GM10266 (cell line): ENCODE data around the gene HK1.

Experiments
- DNase-seq: peaks from one replicate; pipeline ENCODE4 v3.0.0; 2012; ENCODE audit errors: extremely low spot score
- CTCF ChIP-seq: IDR thresholded peaks from 2 replicates; pipeline ENCODE4 v1.5.1; 2012; ENCODE audit warnings: mild to moderate bottlenecking, low read depth; ENCODE audit not compliant: control insufficient read depth, insufficient read depth; ENCODE audit errors: missing control alignments

The HK1 gene

DNA sequence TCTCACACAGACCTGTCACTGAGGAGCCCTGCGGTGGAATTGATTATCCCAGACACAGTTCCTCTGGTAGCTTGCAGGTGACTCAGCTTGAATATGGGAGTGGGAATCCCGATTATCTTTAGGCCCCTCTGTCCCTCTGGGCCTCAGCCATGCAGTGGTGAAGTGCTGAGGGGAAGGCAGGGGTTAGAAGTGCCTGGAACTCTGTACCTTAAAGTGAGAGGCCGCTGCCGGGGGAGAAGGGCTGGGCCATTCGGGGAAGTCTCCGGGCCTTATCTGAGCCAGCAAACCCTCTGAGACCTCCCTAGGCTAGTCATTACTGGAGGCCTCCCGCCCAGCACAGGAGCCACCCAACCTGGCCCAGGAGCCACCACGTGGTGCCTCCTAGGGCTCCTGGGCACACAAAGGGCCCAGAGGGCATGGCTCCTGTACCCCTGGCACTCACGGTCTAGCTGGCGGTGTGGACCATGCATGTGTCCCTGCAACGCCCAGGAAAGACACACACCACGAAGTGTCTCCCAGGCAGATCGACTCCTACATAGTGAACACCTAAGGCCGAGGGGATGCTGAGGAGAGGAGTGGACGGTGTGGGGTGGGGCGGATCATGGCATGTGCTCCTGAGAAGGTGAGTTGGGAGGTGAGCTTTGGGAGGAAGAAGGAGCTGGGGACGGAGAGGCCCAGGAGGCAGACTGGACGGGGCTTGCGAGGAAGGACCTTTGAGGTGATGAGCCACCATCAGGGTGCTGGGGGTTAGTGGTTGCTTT lies 56.2 kb downstream of the HK1 start:
- no peak for DNase-seq
- no peak for TF ChIP-seq CTCF

DNA sequence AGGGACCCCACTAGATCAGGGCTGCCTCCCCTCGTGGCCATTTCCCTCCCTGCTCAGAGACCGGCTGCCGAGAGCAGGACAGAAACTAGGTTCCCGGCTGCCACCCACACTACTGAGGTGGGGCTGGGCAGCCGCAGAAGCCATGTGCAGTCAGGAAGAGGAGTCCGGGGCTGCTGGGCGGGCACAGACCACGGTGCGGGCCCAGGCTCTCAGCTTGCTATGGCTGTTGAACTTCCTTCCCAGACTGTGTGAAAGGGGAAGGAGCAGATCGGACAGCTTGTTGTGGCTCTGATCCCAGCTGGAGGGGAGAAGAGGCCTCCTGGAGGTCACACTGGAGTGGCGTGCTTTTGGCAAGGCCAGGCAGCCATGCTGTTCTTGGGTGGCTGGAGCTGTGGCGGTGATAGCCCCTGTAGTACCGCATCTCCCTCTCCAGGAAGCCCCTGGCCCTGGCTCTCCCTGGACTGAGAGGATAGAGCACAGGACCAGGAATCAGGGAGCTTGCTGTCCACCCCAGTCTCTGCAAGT lies 56.8 kb downstream of the HK1 start:
- TF ChIP-seq CTCF: no peak

DNA sequence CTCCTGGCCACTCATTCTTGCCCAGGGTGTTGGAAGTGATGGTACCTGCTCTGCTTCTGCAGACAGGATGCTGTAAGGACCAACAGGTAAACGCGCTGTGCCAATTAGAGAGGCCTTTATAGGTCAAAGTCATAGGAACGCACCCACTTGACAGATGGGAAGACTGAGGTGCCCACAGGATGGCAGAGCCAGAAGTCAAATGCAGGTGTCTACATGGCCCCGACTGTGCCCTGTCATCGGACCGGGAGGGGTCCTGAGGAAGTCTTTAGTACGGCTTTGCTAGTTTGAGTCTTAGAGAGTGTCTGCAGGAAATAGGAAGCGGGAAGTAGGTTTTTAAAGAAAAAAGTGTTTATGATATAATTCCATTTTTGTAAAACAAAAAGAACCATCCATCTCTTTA lies 57.3 kb downstream of the HK1 start:
- DNase-seq: no peak

More for the DNA sequence above, 56.8 kb downstream of the HK1 start:
- peak; percentile 44 for DNase-seq

GRCh38 chr10:69336952-69337295 lies 58.6 kb downstream of the HK1 start:
- TF ChIP-seq CTCF: no peak

More for the DNA sequence above, 57.3 kb downstream of the HK1 start:
- TF ChIP-seq CTCF: no peak

GRCh38 chr10:69337296-69338132 lies 59.2 kb downstream of the HK1 start:
- DNase-seq: no peak
- no peak for TF ChIP-seq CTCF

More at GRCh38 chr10:69336952-69337295, 58.6 kb downstream of the HK1 start:
- no peak for DNase-seq

- no peak for TF ChIP-seq CTCF
- no peak for DNase-seq
These were observed 59.8 kb downstream of the HK1 start for GRCh38 chr10:69338133-69338456.
